HG02970 (cell line): Measurements from ENCODE around the gene CEP97.

Experiments
- ATAC-seq: cut with Tn5 transposase; IDR thresholded peaks from one replicate; pipeline ENCODE4 v1.9.1; 2021; ENCODE audit warnings: mild to moderate bottlenecking, moderate library complexity, moderate number of reproducible peaks; ENCODE audit not compliant: unreplicated experiment, low FRiP score

CEP97 gene

GRCh38 chr3:101810022-101810418, 85.6 kb downstream of the CEP97 start:
- ATAC-seq = no peak

- no peak for ATAC-seq
These were observed 87.5 kb downstream of the CEP97 start for GRCh38 chr3:101811875-101812274.

- ATAC-seq = no peak
These were observed 88.5 kb downstream of the CEP97 start for GRCh38 chr3:101812895-101813294.

GRCh38 chr3:101813817-101814440, 89.5 kb downstream of the CEP97 start:
- ATAC-seq = no peak

GRCh38 chr3:101814835-101815234, 90.4 kb downstream of the CEP97 start:
- ATAC-seq = no peak

GRCh38 chr3:101816215-101817149, 92.1 kb downstream of the CEP97 start:
- ATAC-seq = no peak

GRCh38 chr3:101817992-101818391, 93.6 kb downstream of the CEP97 start:
- no peak for ATAC-seq

GRCh38 chr3:101819649-101820206, 95.3 kb downstream of the CEP97 start:
- ATAC-seq = no peak
